ENCODE results near the gene MORC2. TPM values are rescaled to one million over a fixed set of nuclear protein-coding genes. Genes with fewer than 3 reads are reported as not detected.

The MORC2 gene
- polyA plus RNA-seq, 1 donor (not counting 4 experiments of a cell fraction or from before 2014, with no cell fraction given): 14.1 TPM

- Histone ChIP-seq H3K9me3 (ENCODE audit: control insufficient read depth, low read depth, low read length) (no peaks in the 10 kb centered on the region), H3K79me2 (ENCODE audit: control insufficient read depth, insufficient read depth, low read length) (no peaks in the 10 kb centered on the region), H3K27me3 (ENCODE audit: control insufficient read depth, extremely low read depth, insufficient read depth, low read length) (no peaks in the 10 kb centered on the region), H3K27ac (ENCODE audit: control insufficient read depth, insufficient read depth, low read length) (no peak overlapping the region), H3K4me3 (ENCODE audit: control insufficient read depth in 2 of 3, extremely low read depth in 1 of 3, insufficient read depth in 2 of 3, low read depth in 1 of 3, low read length in 3 of 3) (no peak overlapping the region), H3K4me1 (ENCODE audit: control insufficient read depth, extremely low read depth, insufficient read depth, low read length) (peaks cover 3% of the 10 kb centered on the region), H3K9ac (ENCODE audit: control insufficient read depth, extremely low read depth, insufficient read depth, low read length) (no peak overlapping the region), H4K20me1 (ENCODE audit: control insufficient read depth, extremely low read depth, insufficient read depth, low read length) (no peaks in the 10 kb centered on the region), H3K9me1 (ENCODE audit: control insufficient read depth, extremely low read depth, insufficient read depth, low read length) (no peaks in the 10 kb centered on the region), H3K4me2 (ENCODE audit: control insufficient read depth, extremely low read depth, insufficient read depth, low read depth, low read length) (no peak overlapping the region), H3K36me3 (ENCODE audit: control insufficient read depth in 2 of 2, extremely low read depth in 1 of 2, insufficient read depth in 2 of 2, low read length in 2 of 2) (peaks cover 0 to 2% of the 10 kb centered on the region in 2 experiments), H2AFZ (ENCODE audit: control insufficient read depth, low read length) (no peak overlapping the region)
- no peak for FAIRE-seq
- TF ChIP-seq CTCF (optimal IDR thresholded peaks at IDR 0.05 in 1 of 3, IDR thresholded peaks at IDR 0.05 in 1 of 3, conservative IDR thresholded peaks at IDR 0.05 in 1 of 3; ENCODE audit: extremely low read depth in 1 of 3, insufficient read depth in 2 of 3, low read length in 3 of 3): no peak
- TF ChIP-seq EZH2 (IDR thresholded peaks at IDR 0.05; ENCODE audit: low read length): no peak
- dilution Hi-C loops (cut with MboI; ENCODE audit: extremely low pct_ligation_motif_present, low sequenced_read_pairs): no loop called here
- DNase-seq (ENCODE audit: low read depth, low spot score): no peak
Observed at GRCh38 chr22:30878516-30879414, 89.8 kb downstream of the MORC2 start.

- Histone ChIP-seq H3K36me3 (ENCODE audit: control insufficient read depth in 2 of 2, extremely low read depth in 1 of 2, insufficient read depth in 2 of 2, low read length in 2 of 2) (peaks cover 0 to 2% of the 10 kb centered on the region in 2 experiments), H4K20me1 (ENCODE audit: control insufficient read depth, extremely low read depth, insufficient read depth, low read length) (no peaks in the 10 kb centered on the region), H3K27me3 (ENCODE audit: control insufficient read depth, extremely low read depth, insufficient read depth, low read length) (no peaks in the 10 kb centered on the region), H3K9me3 (ENCODE audit: control insufficient read depth, low read depth, low read length) (no peaks in the 10 kb centered on the region), H3K9ac (ENCODE audit: control insufficient read depth, extremely low read depth, insufficient read depth, low read length) (no peak overlapping the region), H3K9me1 (ENCODE audit: control insufficient read depth, extremely low read depth, insufficient read depth, low read length) (no peaks in the 10 kb centered on the region), H2AFZ (ENCODE audit: control insufficient read depth, low read length) (no peak overlapping the region), H3K4me2 (ENCODE audit: control insufficient read depth, extremely low read depth, insufficient read depth, low read depth, low read length) (no peak overlapping the region), H3K4me1 (ENCODE audit: control insufficient read depth, extremely low read depth, insufficient read depth, low read length) (peaks cover 3% of the 10 kb centered on the region), H3K79me2 (ENCODE audit: control insufficient read depth, insufficient read depth, low read length) (no peaks in the 10 kb centered on the region), H3K27ac (ENCODE audit: control insufficient read depth, insufficient read depth, low read length) (no peak overlapping the region), H3K4me3 (ENCODE audit: control insufficient read depth in 2 of 3, extremely low read depth in 1 of 3, insufficient read depth in 2 of 3, low read depth in 1 of 3, low read length in 3 of 3) (no peak overlapping the region)
- no peak for TF ChIP-seq CTCF (optimal IDR thresholded peaks at IDR 0.05 in 1 of 3, IDR thresholded peaks at IDR 0.05 in 1 of 3, conservative IDR thresholded peaks at IDR 0.05 in 1 of 3; ENCODE audit: extremely low read depth in 1 of 3, insufficient read depth in 2 of 3, low read length in 3 of 3)
- TF ChIP-seq EZH2 (IDR thresholded peaks at IDR 0.05; ENCODE audit: low read length): no peak
- FAIRE-seq: no peak
- DNase-seq (ENCODE audit: low read depth, low spot score): no peak
- dilution Hi-C loops (cut with MboI; ENCODE audit: extremely low pct_ligation_motif_present, low sequenced_read_pairs): no loop called here
Observed at GRCh38 chr22:30877662-30878515, 90.7 kb downstream of the MORC2 start.
